ENCODE measurements around the gene DHTKD1. TPM values are rescaled to one million over a fixed set of nuclear protein-coding genes. Genes with fewer than 3 reads are reported as not detected.
"Not testable (repeated sequence)": the region's sequence is repeated elsewhere in the genome, so short reads cannot be mapped to it uniquely, and the experiment has no call there.

Gene DHTKD1
- total RNA-seq, 2 donors from 2014 or later, result 18.4 to 23.6 TPM

GRCh38 chr10:12091421-12091820, 22.7 kb downstream of the DHTKD1 start:
- Histone ChIP-seq H3K27ac (no peak overlapping the region), H3K4me1 (no peaks in the 10 kb centered on the region), H3K27me3 (no peaks in the 10 kb centered on the region), H3K36me3 (peaks cover 51% of the 10 kb centered on the region), H3K9me3 (no peaks in the 10 kb centered on the region), H3K4me3 (no peak overlapping the region)
- no peak for TF ChIP-seq CTCF (IDR thresholded peaks at IDR 0.05)
- DNase-seq (ENCODE audit: low spot score), result no peak

- H3K27ac ChIP-seq; H3K27me3 ChIP-seq; H3K4me1 ChIP-seq; H3K4me3 ChIP-seq; DNase-seq (ENCODE audit: low spot score); H3K9me3 ChIP-seq: not testable (repeated sequence)
- peaks cover 50% of the 10 kb centered on the region for H3K36me3 ChIP-seq
These were observed 28.6 kb downstream of the DHTKD1 start for GRCh38 chr10:12097361-12097760.

GRCh38 chr10:12097791-12098190, 29.0 kb downstream of the DHTKD1 start:
- Histone ChIP-seq H3K9me3 (no peaks in the 10 kb centered on the region), H3K27me3 (no peaks in the 10 kb centered on the region), H3K4me1 (no peaks in the 10 kb centered on the region), H3K36me3 (peaks cover 54% of the 10 kb centered on the region), H3K4me3 (no peak overlapping the region), H3K27ac (no peak overlapping the region)
- no peak for TF ChIP-seq CTCF (IDR thresholded peaks at IDR 0.05)
- DNase-seq (ENCODE audit: low spot score), result no peak

- no peaks in the 10 kb centered on the region for H3K27me3 ChIP-seq
- peaks cover 49% of the 10 kb centered on the region for H3K36me3 ChIP-seq
- no peak for DNase-seq (ENCODE audit: low spot score)
- H3K27ac ChIP-seq, result no peak overlapping the region
- H3K4me3 ChIP-seq, result no peak overlapping the region
- no peaks in the 10 kb centered on the region for H3K4me1 ChIP-seq
- TF ChIP-seq CTCF (IDR thresholded peaks at IDR 0.05), result no peak
- no peaks in the 10 kb centered on the region for H3K9me3 ChIP-seq
These were observed 30.2 kb downstream of the DHTKD1 start for GRCh38 chr10:12098966-12099365.

GRCh38 chr10:12103802-12104201, 35.0 kb downstream of the DHTKD1 start:
- Histone ChIP-seq H3K4me3 (no peak overlapping the region), H3K27ac (no peak overlapping the region), H3K27me3 (no peaks in the 10 kb centered on the region), H3K36me3 (peaks cover 71% of the 10 kb centered on the region), H3K9me3 (no peaks in the 10 kb centered on the region), H3K4me1 (no peaks in the 10 kb centered on the region)
- no peak for DNase-seq (ENCODE audit: low spot score)
- TF ChIP-seq CTCF (IDR thresholded peaks at IDR 0.05), result no peak

- Histone ChIP-seq H3K27me3 (no peaks in the 10 kb centered on the region), H3K9me3 (no peaks in the 10 kb centered on the region), H3K4me3 (no peak overlapping the region), H3K4me1 (no peaks in the 10 kb centered on the region), H3K27ac (no peak overlapping the region), H3K36me3 (peaks cover 55% of the 10 kb centered on the region)
- TF ChIP-seq CTCF (IDR thresholded peaks at IDR 0.05), result no peak
- DNase-seq (ENCODE audit: low spot score), result no peak
These were observed 39.0 kb downstream of the DHTKD1 start for GRCh38 chr10:12107781-12108180.

All from right atrium auricular region (tissue), 2 donors.